SJSA1 (cell line): ENCODE data around the gene STOX2. TPM values are rescaled to one million over a fixed set of nuclear protein-coding genes. Genes with fewer than 3 reads are reported as not detected.

Source experiments
- DNase-seq, 2 experiments: peaks; one replicate each; pipeline ENCODE4 v3.0.0-alpha.2; 2015 to 2020; ENCODE audit warnings: low spot score in 2 of 2, low read depth in 1 of 2
- H3K27ac ChIP-seq: fragments of 250-450 bp; sonication (Bioruptor Pico); 2 replicates; pipeline ENCODE4 v1.5.1; 2020; ENCODE audit warnings: mild to moderate bottlenecking, moderate library complexity
- H3K27me3 ChIP-seq: fragments of 250-450 bp; sonication (Bioruptor Pico); replicated peaks from 2 replicates; pipeline ENCODE4 v1.5.1; 2020; ENCODE audit warnings: mild to moderate bottlenecking, moderate library complexity
- H3K36me3 ChIP-seq: fragments of 250-450 bp; sonication (Bioruptor Pico); 2 replicates; pipeline ENCODE4 v1.5.1; 2020; ENCODE audit warnings: mild to moderate bottlenecking
- H3K4me1 ChIP-seq: fragments of 250-450 bp; sonication (Bioruptor Pico); replicated peaks from 2 replicates; pipeline ENCODE4 v1.6.1; 2021; ENCODE audit warnings: mild to moderate bottlenecking
- H3K4me3 ChIP-seq: fragments of 250-450 bp; sonication (Bioruptor Pico); 2 replicates; pipeline ENCODE4 v1.5.1; 2020; ENCODE audit warnings: mild to moderate bottlenecking
- H3K9me3 ChIP-seq: fragments of 250-450 bp; sonication (Bioruptor Pico); replicated peaks from 2 replicates; pipeline ENCODE4 v1.5.1; 2020; ENCODE audit warnings: mild to moderate bottlenecking
- total RNA-seq: library from RNA; depleted of rRNA; stranded (reverse); fragments of >200 nt; shearing (Covaris generic); gene quantifications from 2 replicates; pipeline ENCODE4 v1.2.3, GENCODE V29; 2014

STOX2 gene
- total RNA-seq, 1 experiment from 2014 or later = 0.55 TPM

GRCh38 chr4:183875251-183875825 is 29.8 kb upstream of the STOX2 start:
- no peak overlapping the region for H3K4me3 ChIP-seq
- H3K27me3 ChIP-seq = 0 out of 2 replicates have a peak, but pooled peaks cover 2% of the 10 kb centered on the region
- no peaks in the 10 kb centered on the region for H3K9me3 ChIP-seq
- H3K27ac ChIP-seq = no peak overlapping the region
- H3K36me3 ChIP-seq = no peaks in the 10 kb centered on the region
- H3K4me1 ChIP-seq = peaks cover 7% of the 10 kb centered on the region; the same call in 1 of the 2 replicates
- DNase-seq = no peak

- Histone ChIP-seq H3K27me3 (0 out of 2 replicates have a peak, but pooled peaks cover 6% of the 10 kb centered on the region), H3K4me1 (peaks cover 7% of the 10 kb centered on the region; the same call in 1 of the 2 replicates), H3K36me3 (no peaks in the 10 kb centered on the region), H3K9me3 (no peaks in the 10 kb centered on the region), H3K4me3 (peak overlapping the region; percentile 30), H3K27ac (no peak overlapping the region)
- peak; percentile 27 to 49 for DNase-seq
Measured at GRCh38 chr4:183876268-183876934, 28.7 kb upstream of the STOX2 start.

DNA sequence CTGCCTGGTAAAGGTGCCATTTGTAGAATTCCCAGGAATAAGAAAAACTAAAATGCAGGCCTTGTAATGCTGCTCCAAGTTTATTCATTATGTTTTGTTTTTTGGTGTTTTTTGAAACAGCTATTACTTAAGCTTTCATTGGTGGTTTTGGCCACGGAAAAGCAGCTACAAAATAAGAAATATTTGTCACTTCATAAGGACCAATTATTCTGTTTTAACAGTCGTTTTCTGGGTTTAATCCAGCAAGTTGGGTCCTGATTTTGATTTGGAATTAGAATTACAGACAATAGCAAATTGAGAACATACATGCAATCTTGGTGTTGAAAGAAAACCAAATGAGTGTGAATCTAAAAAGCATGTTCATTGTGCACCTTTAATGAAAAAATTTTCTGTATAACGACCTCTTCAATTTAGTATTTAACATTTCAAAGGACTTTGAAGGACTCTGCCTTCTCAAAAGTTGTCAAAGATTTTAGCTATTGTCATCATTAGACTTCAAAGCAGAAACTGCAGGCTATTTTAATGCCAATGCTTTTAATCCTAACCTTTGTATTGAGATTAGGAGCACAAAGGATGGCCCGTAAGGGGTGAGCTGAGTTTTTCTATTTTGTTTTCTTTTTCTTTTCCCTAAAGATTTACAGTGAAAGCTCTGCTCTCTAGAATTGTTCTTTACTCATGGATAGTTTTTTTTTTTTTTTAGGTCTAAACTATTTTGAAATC is 26.7 kb upstream of the STOX2 start:
- Histone ChIP-seq H3K27ac (no peak overlapping the region), H3K4me1 (peaks cover 7% of the 10 kb centered on the region; the same call in 1 of the 2 replicates), H3K27me3 (0 out of 2 replicates have a peak, but pooled peaks cover 6% of the 10 kb centered on the region), H3K4me3 (no peak overlapping the region), H3K9me3 (no peaks in the 10 kb centered on the region), H3K36me3 (no peaks in the 10 kb centered on the region)
- DNase-seq = no peak

- Histone ChIP-seq H3K36me3 (no peaks in the 10 kb centered on the region), H3K27ac (no peak overlapping the region), H3K4me1 (no peaks in the 10 kb centered on the region), H3K4me3 (no peak overlapping the region), H3K9me3 (no peaks in the 10 kb centered on the region), H3K27me3 (0 out of 2 replicates have a peak, but pooled peaks cover 4% of the 10 kb centered on the region)
- DNase-seq = no peak
Measured at GRCh38 chr4:183885205-183885720, 19.8 kb upstream of the STOX2 start.

DNA sequence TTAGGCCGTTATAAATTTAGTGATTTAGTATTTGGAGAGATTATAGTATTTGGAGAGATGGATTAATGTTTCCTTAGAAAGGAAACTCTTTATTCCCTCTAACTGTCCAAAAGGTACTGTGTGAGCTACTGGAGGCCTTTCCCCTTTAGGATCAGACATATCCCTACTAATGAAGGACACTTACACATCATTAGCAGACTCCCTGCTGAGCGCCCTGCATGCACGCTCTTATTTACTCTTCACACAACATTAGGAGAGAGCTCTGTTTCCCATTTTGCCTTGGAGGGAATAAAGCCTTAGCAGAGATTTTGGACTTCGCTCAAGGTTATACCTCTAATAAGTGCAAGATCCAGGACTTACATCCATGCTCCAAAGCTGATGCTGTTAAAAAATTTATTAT is 17.8 kb upstream of the STOX2 start:
- no peak overlapping the region for H3K4me3 ChIP-seq
- no peak overlapping the region for H3K27ac ChIP-seq
- H3K4me1 ChIP-seq = no peaks in the 10 kb centered on the region
- no peak for DNase-seq
- no peaks in the 10 kb centered on the region for H3K9me3 ChIP-seq
- no peaks in the 10 kb centered on the region for H3K27me3 ChIP-seq
- H3K36me3 ChIP-seq = no peaks in the 10 kb centered on the region

- DNase-seq = no peak
- Histone ChIP-seq H3K4me3 (no peak overlapping the region), H3K36me3 (no peaks in the 10 kb centered on the region), H3K4me1 (no peaks in the 10 kb centered on the region), H3K27ac (no peak overlapping the region), H3K27me3 (no peaks in the 10 kb centered on the region), H3K9me3 (no peaks in the 10 kb centered on the region)
Measured at GRCh38 chr4:183888564-183888963, 16.5 kb upstream of the STOX2 start.

DNA sequence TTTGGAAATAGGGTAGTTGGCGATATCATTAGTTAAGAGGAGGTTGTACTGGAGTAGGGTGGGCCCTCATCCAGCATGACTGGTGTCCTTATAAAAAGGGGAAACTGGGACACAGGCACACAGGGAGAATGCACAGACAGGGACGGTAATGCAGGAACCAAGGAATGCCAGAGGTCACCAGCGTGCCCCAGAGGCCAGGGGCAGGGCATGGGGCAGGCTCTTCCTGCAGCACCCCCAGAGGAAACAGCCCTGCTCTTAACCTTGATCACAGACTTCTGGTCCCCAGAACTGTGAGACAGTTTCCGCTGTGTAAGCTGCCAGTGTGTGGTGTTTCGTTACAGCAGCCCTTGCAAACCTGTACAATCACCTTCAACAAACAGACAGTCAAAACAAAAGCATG is 15.9 kb upstream of the STOX2 start:
- no peaks in the 10 kb centered on the region for H3K4me1 ChIP-seq
- no peaks in the 10 kb centered on the region for H3K36me3 ChIP-seq
- H3K27ac ChIP-seq = no peak overlapping the region
- no peak overlapping the region for H3K4me3 ChIP-seq
- no peak for DNase-seq
- H3K9me3 ChIP-seq = no peaks in the 10 kb centered on the region
- no peaks in the 10 kb centered on the region for H3K27me3 ChIP-seq

DNA sequence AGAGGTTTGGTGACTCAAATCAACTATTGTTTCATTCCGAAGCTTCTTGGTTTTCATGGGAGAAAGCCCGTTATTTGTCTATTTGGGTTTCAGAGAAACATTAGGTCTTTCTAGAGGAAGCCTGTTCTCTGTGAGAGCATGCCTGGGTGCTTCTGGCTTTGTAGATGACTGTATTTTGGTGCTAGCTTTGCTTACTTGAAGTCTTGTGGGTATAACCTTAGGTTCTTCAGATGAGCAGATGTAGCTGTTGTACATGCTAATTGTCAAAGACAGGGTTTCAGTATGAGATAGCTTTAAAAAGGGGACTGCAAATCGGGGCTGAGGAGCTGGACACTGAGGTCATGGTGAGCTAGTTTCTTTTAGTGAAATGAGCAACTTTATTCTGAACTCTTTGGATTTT is 7.9 kb upstream of the STOX2 start:
- Histone ChIP-seq H3K9me3 (no peaks in the 10 kb centered on the region), H3K4me1 (no peaks in the 10 kb centered on the region), H3K27me3 (peaks cover 7% of the 10 kb centered on the region; the same call in 1 of the 2 replicates), H3K27ac (no peak overlapping the region), H3K36me3 (no peaks in the 10 kb centered on the region), H3K4me3 (no peak overlapping the region)
- no peak for DNase-seq

- Histone ChIP-seq H3K4me3 (no peak overlapping the region), H3K27ac (no peak overlapping the region), H3K27me3 (peaks cover 7% of the 10 kb centered on the region; the same call in 1 of the 2 replicates), H3K4me1 (no peaks in the 10 kb centered on the region), H3K9me3 (no peaks in the 10 kb centered on the region), H3K36me3 (no peaks in the 10 kb centered on the region)
- DNase-seq = no peak
Measured at GRCh38 chr4:183898456-183898855, 6.7 kb upstream of the STOX2 start.

GRCh38 chr4:183903021-183903760 is 1.9 kb upstream of the STOX2 start:
- Histone ChIP-seq H3K4me3 (no peak overlapping the region), H3K4me1 (peaks cover 14% of the 10 kb centered on the region), H3K36me3 (no peaks in the 10 kb centered on the region), H3K9me3 (no peaks in the 10 kb centered on the region), H3K27me3 (peaks cover 40% of the 10 kb centered on the region), H3K27ac (no peak overlapping the region)
- DNase-seq = no peak

DNA sequence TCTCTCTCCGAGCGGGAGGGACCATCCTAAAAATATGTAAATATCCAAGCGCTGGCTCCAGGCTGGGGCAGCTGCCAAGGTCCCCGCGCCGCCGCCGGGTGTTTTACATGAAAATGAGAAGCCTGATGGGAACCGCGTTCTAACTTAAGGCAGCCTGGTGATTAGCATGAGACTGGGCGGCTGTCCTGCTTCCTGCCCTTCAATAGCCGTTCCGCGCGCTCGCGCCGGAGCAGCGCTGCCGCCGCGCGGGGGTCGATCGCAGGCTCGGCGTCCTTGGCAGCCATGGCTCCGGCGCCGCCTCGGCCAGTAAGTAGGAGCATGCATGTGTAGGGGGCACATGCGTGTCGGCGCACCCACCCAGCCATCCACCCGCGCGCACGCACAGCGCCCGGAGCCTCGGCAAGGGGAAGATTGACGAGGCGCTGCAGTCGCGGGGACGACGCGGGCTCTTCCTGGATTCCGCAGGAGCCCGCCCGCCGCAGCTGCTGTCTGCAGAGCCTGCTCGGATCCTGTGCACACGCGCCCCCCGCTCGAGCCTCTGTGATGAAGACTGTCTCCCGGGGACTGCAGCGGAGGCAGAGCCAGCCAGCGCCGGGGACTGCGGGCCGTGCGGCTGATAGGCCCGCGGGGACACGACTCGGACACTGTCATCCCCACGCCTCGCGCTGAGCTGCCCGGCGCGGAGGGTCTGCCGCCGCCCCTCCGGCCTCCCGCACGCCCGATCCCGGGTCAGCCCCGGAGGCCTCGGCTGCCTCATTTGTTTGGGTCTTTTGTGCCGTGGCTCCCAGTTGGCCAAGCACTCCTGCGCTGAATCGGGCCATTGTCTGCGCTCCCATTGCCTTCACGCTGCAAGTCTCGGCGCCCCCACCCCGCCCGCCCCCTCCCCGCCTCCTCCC is 734 bp downstream of the STOX2 start:
- Histone ChIP-seq H3K36me3 (no peaks in the 10 kb centered on the region), H3K4me3 (peak overlapping the region; percentile 24), H3K9me3 (no peaks in the 10 kb centered on the region), H3K27ac (no peak overlapping the region), H3K4me1 (peaks cover 14% of the 10 kb centered on the region), H3K27me3 (peaks cover 55% of the 10 kb centered on the region)
- peak in 1 of 2 experiments; percentile 4 for DNase-seq

GRCh38 chr4:183906489-183906738 is 1.3 kb downstream of the STOX2 start:
- Histone ChIP-seq H3K4me3 (no peak overlapping the region), H3K27ac (no peak overlapping the region), H3K36me3 (no peaks in the 10 kb centered on the region), H3K4me1 (peaks cover 14% of the 10 kb centered on the region), H3K9me3 (no peaks in the 10 kb centered on the region), H3K27me3 (peaks cover 55% of the 10 kb centered on the region)
- no peak for DNase-seq
